Right ventricle myocardium superior (tissue), 1 donor: ENCODE data around the gene NDUFS1. TPM values are rescaled to one million over a fixed set of nuclear protein-coding genes. Genes with fewer than 3 reads are reported as not detected.
"Not testable (repeated sequence)": the region's sequence is repeated elsewhere in the genome, so short reads cannot be mapped to it uniquely, and the experiment has no call there.

Experiments
- ATAC-seq: fragments of 200-7000 bp; cut with Tn5 transposase; one replicate; pipeline ENCODE4 v1.9.1; 2020; ENCODE audit warnings: mild to moderate bottlenecking; ENCODE audit not compliant: poor library complexity
- DNase-seq: peaks from one replicate; pipeline ENCODE4 v3.0.0-alpha.2; 2020
- intact Hi-C: fragments of 100-400 bp; cut with DNase I; formaldehyde crosslinking; loops from one replicate; pipeline ENCODE4 v1.11.2; 2022
- total RNA-seq: library from RNA; stranded (reverse); fragmentation: NEBNext Ultra II Directional; extraction: Animal tissue kit (Norgen Biotek cat#: 25700); gene quantifications from one replicate; pipeline ENCODE4 v1.2.1, GENCODE V29; 2021
- donor health status: DM: no; HTN: yes; CAD: no; lungs with severe emphysema.

NDUFS1 gene
- total RNA-seq, 1 donor from 2014 or later, result 484 TPM

- DNase-seq (no peak), ATAC-seq (no peak)
- intact Hi-C loops, result no loop called here
Observed at GRCh38 chr2:206082298-206082843, 76.9 kb downstream of the NDUFS1 start.

DNA sequence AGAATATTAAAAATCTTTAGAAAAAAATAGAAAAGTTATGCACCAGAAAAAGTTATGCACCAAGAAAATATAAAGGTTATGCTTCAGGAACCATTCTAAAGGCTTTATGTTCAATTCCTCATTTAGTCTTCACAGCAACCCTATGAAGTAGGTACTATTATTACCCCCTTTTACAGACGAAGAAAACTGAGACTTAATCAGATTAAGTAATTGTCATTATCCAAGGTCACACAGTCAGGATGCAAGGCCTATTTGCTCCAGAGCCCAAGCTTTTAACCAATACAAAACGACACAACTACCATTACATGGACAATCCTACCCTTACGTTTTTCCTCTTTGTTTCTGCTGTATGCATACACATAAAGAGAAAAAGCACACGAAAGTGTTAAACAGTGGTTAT is 78.3 kb downstream of the NDUFS1 start:
- intact Hi-C loops, result no loop called here

GRCh38 chr2:206079699-206080465 is 79.4 kb downstream of the NDUFS1 start:
- DNase-seq (no peak), ATAC-seq (no peak)
- intact Hi-C loops, result no loop called here

More for the DNA sequence above, 78.3 kb downstream of the NDUFS1 start:
- no peak for ATAC-seq
- no peak for DNase-seq

- DNase-seq, intact Hi-C loops, ATAC-seq: not testable (repeated sequence)
Observed at GRCh38 chr2:206077879-206078278, 81.4 kb downstream of the NDUFS1 start.

DNA sequence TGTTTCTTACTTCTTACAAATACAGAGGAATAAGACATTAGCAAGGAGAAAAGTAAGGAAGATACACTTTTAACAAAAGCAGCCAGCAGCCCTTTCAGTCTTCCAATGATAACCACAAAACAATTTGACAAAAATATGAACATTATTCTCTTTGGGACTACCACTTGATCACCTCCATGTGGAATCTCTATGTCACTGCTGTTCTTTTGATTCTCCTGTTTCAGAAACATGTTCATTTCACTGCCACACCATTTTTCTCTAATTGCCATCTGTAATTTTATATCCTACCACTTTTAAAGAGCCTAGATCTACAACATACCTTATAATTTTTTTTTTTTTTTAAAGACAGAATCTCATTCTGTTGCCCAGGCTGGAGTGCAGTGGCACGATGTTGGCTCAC is 84.1 kb downstream of the NDUFS1 start:
- no peak for ATAC-seq
- no peak for DNase-seq
- intact Hi-C loops, result no loop called here

DNA sequence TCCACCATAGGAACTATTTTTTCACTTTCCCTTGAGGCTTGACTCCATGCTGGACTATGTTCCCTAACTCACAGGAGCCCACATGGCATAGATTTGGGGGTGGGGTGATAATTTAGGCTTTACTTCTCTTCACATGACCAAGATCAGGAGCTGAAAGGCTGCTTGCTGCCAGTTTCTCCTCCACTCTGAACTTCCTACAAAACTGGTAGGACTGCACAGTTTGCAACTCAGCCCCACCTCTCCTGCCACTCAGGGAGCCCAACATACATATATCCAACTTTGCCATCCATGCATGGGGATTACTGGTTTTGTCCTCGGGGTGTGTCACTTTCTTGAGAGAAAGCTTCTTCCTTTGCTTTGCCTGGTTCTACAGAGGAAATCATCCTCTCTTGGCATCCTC is 87.4 kb downstream of the NDUFS1 start:
- intact Hi-C loops, result no loop called here
- DNase-seq (no peak), ATAC-seq (no peak)

DNA sequence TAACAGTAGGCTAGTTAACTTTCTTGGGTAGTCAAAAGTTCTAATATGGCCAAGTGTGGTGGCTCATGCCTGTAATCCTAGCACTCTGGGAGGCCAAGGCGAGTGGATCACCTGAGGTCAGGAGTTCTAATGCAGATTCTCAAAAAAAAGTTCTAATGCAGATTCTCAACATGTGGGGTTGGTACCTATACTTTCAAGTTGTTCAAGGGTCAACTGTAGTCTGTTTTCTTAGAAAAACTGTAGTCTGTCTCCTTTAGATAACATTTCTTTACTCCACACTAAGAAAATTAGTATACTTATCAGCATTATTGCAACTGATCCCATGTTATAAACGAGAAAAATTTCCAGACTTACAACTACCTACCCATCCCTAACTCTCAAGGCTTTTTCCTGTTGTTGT is 89.8 kb downstream of the NDUFS1 start:
- intact Hi-C loops, result no loop called here
- ATAC-seq (no peak), DNase-seq (no peak)

DNA sequence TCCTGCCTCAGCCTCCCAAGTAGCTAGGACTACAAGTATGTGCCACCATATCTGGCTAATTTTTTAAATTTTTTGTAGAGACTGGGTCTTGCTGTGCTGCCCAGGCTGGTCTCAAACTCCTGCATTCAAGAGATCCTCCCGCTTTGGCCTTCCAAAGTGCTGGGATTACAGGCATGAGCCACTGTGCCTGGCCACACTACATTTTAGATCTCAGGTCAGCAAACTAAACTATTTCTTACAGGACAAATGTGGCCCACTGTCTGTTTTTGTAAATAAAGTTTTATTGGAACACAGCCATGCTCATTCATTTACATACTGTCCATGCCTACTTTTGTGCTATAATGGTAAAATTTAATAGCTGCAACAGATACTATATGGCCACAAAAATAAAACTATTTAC is 91.0 kb downstream of the NDUFS1 start:
- intact Hi-C loops, result no loop called here
- DNase-seq (no peak), ATAC-seq (no peak)

Other genes with a start within 250 kb of the NDUFS1 start
- gene INO80D, start 73.3 kb downstream of the NDUFS1 start, total RNA-seq, result 11.8 TPM
- 257 TPM for gene EEF1B2, start 451 bp upstream of the NDUFS1 start, total RNA-seq
- gene ZDBF2, start 115.2 kb upstream of the NDUFS1 start, total RNA-seq, result 6.7 TPM